Measurements from ENCODE around the gene SLC25A42.

GRCh38 chr19:19146865-19147264, 83.1 kb downstream of the SLC25A42 start:
- TF ChIP-seq CTCF (conservative IDR thresholded peaks at IDR 0.05 in 1 of 2, IDR thresholded peaks at IDR 0.05 in 1 of 2; ENCODE audit: extremely low read depth in 1 of 2, insufficient read depth in 1 of 2, low read depth in 1 of 2, low read length in 2 of 2) (no peak), EZH2 (IDR thresholded peaks at IDR 0.05; ENCODE audit: borderline replicate concordance, low read length) (no peak)
